ENCODE results near the gene AKAP5.

Gene AKAP5

DNA sequence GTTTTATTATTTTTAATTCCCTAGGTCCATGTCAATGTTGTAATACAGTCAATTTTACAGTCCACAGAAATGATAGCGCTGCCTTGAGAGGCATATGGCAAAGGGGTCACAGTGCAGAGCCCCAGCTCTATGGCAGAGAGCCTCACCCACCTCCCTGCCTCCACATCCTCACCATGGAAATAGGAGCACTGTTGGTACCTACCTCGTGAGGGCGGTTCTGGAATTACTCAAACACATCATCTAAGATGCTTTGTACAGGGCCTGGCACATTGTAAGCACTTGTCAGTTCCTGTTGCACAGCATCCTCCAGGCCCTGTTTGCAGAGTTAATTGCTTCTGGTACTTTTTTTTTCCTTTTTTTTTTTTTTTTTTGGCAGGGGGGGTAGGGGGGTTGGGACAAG, 4.1 kb upstream of the AKAP5 start:
- DNase-seq: no peak

DNA sequence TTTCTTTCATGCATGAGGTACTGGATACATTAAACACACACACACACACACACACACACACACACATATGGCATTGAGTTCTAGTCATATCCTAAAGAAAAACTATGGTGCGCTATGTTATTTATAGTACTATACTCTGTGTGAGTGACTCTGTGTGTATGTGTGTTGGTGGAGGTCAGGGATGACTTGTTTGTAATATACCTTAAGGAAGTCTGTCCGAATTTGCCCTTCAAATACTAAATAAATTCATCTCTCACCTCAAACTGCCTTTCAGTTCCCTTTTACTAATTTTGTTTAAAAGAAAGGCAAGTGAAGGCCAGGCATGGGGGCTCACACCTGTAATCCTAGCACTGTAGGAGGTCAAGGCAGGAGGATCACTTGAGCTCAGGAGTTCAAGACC, 2.1 kb upstream of the AKAP5 start:
- DNase-seq: no peak

DNA sequence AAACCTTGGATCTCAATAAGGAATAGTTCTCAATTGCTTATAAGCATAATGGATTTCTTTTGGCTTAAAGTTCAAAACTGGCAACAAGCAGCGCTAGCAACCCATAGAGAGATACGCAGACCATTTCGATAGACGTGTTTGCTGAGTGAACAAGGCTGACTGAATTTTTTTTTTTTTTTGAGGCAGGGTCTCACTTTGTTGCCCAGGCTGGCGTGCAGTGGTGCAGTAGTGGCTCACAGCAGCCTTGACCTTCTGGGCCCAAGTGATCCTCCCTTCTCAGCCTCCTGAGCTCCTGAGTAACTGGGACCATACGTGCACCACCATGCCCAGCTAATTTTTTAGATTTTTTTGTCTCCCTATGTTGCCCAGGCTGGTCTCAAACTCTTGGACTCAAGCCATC, 1.4 kb upstream of the AKAP5 start:
- DNase-seq: no peak

DNA sequence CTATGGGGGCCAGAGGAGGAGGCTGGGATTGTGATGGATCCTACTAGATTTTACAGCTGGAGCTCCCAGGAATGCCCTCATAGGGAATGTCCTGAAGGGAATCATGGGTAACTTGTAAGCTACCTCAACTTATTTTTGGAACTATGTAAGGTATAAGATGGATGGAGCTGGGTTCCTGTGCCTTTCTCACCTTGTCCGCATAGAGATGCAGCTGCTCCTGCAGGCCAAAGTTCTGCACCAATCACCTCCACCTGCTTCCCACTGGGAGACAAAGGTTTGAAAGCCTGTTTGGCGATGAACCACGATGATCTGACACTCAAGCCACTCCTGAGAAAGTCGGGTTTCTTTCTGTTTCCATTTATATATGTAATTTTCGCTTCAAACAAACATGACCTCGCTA, 648 bp upstream of the AKAP5 start:
- no peak for DNase-seq

DNA sequence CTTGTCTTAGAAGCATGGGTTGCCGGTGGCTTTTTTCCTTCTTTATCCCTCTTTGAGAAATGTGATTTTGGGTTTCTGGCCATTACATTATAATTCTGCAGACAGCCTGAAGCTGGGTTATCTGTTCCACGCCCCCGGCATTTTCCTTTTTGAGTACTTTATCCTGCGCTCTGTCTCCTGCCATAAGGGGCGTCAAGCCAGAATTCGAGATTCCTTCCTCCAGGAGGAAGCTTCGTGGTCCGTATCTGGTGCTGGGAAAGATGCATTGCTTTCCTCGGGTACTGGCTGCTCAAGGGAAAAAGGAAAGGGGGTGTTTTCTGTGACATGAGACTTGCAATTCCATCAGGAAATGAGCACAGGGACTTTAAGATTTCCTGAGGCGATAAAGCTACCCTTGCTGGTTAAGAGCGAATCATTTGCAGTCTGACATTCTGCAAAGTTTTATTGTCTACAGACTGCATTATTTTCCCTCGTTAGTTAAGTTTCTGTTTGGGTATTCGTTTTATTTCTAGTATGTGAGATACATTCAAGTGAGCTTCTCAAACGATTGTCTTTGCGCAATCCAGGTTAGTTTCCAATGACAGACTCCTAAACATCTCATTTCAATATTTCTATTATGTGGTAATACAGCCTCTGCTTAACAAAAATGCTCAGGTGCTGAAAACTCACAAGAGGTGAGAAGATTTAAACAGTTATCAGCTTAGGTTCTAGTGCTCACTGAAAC, 694 bp downstream of the AKAP5 start:
- DNase-seq: peak; percentile 46

DNA sequence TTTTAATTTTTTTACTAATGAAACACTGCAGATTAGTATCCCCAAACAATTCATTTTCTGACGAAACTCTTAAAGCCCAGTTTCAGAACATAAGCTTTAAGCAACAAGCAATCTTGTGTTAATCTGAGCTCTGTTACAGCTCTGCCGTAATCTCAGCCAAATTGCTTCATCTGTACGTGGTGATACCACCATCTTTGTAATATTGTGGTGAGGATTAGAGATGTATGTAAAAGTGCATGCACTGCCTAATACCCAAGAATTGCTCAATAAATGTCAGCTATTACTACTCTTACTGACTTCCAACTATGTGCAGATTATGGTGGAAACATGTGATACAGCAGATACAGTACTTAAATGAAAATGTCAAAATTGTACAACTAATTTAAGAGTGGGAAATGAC, 1.8 kb downstream of the AKAP5 start:
- peak; percentile 17 for DNase-seq

DNA sequence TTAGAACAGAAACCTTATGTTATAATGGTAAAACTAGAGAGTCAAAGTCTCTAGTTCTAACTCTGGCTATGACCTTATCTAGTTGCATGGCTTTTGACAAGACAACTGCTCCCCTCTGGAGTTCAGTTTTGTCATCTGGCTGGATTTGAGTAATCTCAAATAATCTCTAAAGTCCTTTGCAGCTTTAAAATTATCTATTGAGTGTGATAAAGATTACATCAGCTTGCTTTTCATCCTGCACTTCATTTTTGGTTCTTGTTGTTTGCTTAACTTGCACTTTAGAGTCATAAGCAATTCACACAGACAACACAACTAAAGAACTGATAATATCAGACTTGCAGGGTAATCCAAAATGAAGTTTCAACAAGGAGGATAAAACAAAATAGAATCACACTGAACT, 2.3 kb downstream of the AKAP5 start:
- DNase-seq: no peak

DNA sequence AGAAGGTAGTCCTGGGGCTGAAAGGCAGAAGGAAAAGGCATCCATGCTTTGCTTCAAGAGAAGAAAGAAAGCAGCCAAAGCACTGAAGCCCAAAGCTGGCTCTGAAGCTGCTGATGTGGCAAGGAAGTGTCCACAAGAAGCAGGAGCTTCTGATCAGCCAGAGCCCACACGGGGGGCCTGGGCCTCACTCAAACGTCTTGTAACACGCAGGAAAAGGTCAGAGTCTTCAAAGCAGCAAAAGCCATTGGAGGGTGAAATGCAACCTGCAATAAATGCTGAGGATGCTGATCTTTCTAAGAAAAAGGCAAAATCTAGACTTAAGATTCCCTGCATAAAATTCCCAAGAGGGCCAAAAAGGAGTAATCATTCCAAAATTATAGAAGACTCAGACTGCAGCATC, 3.2 kb downstream of the AKAP5 start:
- DNase-seq: no peak

DNA sequence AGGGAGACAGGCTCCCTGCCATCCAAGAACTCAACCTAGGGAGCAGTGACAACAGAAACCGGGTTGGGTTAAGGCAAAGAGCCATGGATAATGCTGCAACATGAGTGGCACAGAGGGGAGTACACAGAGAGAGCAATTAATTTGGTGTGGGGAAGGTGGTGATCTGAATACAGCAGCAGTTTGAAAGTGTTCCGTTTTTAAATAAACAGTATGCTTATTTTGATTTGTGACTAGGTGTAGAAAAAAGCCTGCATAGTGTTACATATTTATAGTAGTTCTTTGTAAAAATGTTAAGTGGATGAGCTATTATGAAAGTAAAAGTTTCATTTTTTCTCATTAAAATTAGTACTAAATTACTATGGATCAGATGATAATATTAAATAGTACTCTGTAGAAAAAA, 8.7 kb downstream of the AKAP5 start:
- DNase-seq: no peak

DNA sequence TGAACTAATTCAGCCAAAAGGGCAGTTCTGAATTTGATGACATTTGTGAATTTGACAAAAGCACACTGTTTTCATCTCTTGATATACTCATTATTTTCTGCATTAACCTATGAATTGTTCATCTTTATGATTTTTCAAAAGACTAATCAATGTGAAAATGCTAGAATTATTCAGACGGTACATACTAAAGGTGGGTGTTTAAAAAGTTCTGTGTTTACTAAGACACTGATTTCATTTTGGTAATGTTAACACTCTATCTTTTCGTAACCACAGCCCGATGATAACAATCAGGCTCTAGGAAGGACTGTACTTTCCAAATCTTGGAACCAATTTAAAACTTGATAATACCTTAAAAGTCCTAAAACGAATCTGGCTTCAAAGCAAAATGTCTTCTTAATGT, 9.4 kb downstream of the AKAP5 start:
- no peak for DNase-seq

DNA sequence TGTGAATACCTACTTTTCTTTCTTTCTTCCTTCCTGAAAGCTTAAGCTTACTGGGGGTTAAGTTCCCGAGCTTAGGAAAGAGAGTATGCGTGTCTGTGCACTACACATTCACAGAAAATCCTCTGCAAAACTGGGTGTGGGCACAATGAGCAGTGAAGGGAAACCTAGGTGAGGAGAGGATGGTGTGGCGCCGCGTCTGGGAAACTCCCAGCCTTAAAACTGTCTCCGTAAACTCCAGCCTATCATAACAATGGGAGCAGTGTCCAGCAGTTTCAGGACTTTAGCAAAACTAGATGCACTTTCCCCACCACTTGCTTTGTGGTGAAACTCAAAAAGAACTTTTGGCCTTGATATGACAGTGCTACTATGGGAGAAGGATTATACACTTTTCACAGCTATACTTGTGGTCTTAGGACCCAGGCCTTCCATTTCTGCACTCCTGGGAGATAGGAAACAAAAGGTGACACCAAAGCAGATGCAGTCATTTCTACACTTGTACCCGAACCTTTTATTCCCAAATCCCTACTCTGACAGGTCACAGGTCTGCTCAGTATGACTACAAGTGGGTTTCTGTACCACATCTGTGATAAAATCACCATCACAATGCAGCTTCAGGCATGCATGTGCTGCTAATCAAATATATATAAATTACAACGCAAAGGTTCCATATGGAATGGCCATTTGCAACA, 10.4 kb downstream of the AKAP5 start:
- DNase-seq: no peak

DNA sequence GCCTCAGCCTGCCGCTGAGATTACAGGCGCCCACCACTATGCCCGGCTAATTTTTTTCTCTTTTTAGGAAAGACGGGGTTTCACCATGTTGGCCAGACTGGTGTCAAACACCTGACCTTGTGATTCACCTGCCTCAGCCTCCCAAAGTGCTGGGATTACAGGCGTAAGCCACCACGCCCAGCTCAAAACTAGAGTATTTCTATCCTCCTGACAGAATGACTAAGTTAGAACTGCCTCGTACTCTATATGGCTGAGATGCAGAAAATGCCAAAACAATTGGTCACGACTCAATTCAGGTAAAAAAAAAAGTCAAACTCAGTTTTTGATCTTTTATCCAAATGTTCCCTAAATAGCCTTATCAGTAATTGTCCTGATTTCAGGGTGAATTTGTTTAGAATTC, 11.1 kb downstream of the AKAP5 start:
- DNase-seq: no peak

DNA sequence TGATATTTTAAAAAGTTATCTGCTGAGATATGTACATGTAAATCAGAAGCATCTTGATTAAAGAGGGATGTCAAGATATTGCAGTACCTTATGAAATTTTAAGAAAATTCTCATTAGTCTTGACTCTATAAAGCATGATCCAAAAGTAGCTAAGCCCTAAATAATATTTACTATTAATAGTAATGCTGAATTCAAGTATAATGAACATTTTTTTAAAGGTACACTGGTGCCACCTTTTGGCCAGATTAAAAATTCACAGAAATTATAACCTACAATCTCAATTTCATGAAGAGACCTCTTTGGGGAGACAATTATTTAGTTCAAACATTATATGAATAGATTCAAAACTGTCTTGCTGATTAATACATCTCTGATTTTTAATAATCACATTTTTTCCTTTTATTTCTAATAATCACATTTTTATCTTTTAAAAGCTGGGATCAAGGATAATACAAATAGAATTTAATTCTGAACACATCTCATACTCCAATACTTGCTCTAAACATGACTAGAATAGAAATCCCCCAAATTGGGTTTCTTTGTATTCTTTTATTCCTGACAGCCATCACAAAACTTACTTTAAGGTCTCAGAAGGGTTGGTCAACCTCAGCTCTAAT, 13.4 kb downstream of the AKAP5 start:
- peak; percentile 31 for DNase-seq

DNA sequence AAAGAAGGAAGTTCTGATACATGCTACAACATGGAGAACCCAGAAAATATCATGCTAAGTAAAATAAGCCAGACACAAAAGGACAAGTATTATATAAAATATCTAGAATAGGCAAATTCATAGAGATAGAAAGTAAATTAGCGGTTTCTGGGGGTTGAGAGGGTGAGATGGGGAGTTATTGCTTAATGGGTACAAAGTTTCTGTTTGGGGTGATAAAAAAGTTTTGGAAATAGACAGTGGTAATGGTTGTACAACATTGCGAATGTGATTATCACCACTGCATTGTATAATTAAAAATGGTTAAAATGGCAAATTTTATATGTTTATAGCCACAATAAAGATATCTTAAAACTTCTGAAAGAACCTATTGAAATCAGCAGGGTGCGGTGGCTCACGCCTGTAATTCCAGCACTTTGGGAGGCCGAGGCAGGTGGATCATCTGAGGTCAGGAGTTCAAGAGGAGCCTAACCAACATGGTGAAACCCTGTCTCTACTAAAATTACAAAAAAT, 23.3 kb downstream of the AKAP5 start:
- DNase-seq: no peak

DNA sequence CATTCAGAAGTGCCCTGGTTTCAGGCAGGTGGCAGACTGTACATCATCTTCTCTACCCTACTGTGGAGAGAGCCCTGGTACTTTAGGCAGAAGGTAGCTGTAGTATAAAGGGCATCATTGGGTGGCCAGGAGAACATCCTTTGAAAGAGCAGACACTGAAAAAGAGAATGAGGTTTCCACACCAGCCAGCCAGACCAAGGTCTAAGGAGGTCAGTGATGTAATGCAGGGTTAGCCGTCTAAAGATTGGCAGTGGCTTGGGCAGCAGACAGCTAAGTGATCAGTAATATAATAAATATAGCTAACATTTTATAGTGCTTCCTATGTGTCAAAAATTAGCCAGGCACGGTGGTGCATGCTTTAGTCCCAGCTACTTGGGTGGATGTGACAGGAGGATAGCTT, 26.3 kb downstream of the AKAP5 start:
- DNase-seq: no peak

DNA sequence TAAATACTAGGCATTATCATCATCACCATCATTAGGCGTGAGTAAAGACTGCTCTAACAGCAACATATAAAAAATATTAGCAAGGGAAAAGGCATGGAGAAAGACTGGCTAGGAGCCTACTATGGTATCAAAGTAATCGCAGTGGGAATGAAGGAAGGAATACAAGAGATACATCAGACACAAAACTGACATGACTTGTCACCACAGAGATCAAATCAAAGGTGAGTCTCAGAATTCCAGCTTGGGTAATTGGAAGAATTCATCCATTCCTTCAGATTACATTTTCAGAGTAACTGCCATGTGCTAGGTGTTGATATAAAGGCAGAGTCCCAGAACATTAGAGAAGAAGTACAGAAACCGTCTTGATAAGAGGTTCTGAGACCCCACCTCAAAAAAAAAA, 28.2 kb downstream of the AKAP5 start:
- no peak for DNase-seq

DNA sequence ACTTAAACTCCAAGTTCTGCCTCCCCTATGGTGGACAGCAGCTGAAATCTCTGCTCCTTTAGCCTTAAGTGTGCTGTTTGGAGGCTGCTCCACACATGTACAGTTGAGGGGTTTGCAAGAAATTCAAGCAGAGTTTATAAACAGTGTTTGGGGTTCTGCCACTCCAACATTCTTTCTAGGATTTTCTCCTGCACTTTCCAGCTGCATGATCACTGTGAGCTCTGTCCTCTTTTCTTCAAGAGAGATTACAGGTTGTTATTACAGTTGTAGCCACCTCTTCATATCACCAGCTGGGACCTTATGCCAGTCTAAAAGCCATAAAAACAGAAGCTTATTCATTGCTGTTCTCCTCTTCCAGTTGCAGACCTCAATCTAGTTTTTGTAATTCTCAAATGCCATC, 30.0 kb downstream of the AKAP5 start:
- DNase-seq: no peak

DNA sequence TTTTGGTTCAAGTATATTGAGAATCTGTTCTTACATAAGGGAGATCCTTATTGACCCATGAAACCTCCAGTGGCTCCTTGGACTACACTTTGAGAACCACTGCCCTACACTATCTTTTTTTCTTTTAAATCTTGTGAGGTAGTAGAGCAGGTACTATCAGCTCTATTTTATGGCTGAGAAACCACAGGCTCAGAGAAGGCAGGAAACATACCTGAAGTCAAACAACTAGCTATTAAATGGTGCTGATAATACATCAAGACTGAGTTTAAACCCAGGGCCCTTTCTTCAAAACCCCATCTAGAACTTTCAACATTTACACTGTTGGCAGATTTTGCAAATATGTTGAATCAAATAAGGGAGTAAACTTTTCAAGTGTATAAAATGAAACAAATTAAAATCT, 31.5 kb downstream of the AKAP5 start:
- no peak for DNase-seq

DNA sequence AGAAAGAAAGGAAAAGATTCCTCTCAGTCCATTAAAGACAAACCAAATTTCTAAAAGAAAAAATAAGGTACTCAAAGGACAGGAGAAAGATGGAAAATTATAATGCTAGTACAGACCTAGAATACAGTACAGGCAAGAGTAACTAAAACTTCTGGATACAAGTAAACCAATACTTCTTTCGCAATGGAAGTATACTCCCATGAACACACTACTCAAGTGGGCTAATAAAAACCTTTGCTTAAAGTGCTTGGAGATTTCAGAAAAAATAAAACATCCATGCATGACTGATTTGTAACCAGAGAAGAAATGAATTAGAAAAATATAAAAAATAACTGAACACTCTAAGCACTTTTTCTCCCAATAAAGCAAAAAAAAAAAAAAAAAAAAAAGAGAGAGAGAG, 34.8 kb downstream of the AKAP5 start:
- no peak for DNase-seq

DNA sequence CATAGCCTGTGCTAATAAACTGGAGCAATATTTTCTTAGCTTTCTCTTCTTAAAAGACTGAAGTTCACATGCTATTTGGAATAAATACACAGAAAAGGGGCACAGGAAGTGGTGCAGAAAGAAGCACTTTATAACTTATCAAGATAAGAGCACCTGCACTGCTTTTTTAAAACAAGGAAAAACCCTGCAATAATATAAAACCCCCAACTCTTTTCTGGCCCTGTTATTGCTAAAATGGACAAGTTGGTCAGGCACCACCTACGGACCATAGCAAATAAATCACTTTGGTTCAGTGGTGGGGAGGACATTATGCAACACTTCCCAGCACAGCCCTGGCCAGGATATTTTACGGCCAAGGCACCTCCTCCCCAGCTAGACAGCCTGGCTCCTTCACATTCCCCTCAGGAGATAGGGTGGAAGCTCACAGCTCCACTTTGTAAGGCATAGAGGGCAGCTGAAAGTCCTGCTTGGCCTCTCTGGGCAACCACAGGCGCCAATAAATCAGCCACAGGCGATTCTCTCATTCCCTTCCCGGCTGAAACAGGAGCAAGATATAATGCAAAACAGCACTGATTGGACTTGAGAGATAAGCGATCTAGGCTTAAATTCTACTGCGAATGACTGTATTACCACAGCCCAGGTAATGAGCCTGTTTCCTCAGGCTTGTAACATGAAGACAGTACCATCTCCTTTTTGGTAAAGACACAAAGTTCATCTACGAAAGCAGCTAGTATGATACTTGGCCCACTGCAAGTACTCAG, 36.3 kb downstream of the AKAP5 start:
- peak; percentile 53 for DNase-seq

DNA sequence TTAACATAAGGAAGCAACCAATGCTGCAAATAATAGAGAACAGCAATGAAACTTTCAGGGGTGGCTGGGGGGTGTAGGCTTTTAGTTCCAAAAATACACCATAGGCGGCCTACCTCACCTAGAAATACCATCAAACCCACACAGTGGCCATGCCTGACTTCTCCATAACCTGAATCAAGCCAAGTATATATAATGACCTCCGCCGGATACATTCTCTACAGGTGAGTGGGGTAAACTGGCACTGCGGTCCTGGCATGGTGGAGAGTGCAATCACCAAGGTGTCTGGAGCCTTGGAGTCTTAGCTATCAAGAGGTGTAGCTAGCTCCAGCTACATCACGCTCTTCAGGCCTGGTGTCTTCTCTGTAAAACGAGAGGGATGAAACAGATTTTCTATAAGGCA, 37.2 kb downstream of the AKAP5 start:
- no peak for DNase-seq

DNA sequence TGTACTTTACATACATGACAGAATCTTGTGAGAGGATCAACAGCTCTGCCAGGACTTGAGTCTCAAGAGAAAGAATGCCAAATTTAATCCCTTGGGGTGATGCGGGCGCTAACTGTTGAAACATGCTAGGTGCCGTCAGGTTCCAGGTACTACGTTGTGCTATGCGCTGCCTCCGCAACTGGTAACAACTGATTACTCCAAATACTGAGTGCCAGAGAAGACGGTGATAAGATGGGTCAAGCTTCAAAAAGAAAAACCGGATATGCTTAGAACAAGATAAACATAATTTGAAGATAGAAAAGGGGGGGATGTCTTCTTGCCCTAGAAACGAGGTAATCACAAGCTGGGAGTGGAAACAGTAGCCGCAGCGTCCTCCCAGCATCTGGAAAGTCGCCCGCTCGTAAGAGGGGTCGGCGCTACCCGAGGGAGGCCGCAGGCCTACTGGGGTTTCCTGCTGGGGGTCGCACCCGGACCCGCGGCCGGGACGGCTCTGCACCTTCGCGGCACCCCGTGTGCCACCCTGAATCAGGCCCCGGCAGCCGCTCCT, 37.7 kb downstream of the AKAP5 start:
- peak; percentile 70 for DNase-seq

Data from OCI-M1 (cell line).